ENCODE results near the gene IER5.

DNA sequence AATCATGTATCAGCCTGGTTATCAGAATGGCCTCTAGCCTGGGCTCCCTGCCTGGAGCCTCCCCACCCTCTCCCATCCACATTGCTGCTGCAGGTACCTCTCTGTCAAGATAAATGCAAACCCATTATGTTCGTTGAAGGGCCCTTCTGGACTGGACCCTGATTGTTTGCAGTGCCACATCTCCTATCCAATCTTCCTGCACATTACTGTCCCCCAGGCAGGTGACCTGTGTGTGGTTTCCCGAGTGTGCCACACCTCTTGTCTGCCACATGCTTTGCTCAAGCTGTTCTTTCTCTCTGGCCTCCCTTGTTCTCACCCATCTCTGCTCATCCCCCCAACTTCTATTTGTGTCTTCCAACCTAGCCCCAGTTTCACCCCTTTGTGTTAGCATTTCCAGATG is 32.4 kb downstream of the IER5 start:
- TF ChIP-seq POLR2A (IDR thresholded peaks at IDR 0.05; ENCODE audit: low read length) (no peak), GATA1 (IDR thresholded peaks at IDR 0.05; ENCODE audit: low read depth, low read length) (no peak)
